PFSK-1 (cell line): ENCODE results near the gene GSTCD.

Experiments
- FOXP2 ChIP-seq: optimal IDR thresholded peaks from 2 replicates; pipeline ENCODE3; 2011; ENCODE audit warnings: borderline replicate concordance, control low read depth, inconsistent platforms; ENCODE audit not compliant: insufficient read depth; ENCODE audit errors: extremely low read length, extremely low read depth
- POLR2AphosphoS5 ChIP-seq: IDR thresholded peaks from 2 replicates; pipeline ENCODE4 v1.6.1; 2012; ENCODE audit warnings: low read depth, mild to moderate bottlenecking, control low read depth, low read length, moderate library complexity
- SIN3A ChIP-seq: IDR thresholded peaks from 2 replicates; pipeline ENCODE4 v1.6.1; 2012; ENCODE audit warnings: mild to moderate bottlenecking, low read length, moderate library complexity, borderline replicate concordance; ENCODE audit not compliant: insufficient read depth
- TAF1 ChIP-seq: IDR thresholded peaks from 2 replicates; pipeline ENCODE4 v1.6.1; 2012; ENCODE audit warnings: low read length, control low read depth, borderline replicate concordance; ENCODE audit not compliant: insufficient read depth
- TF ChIP-seq, protein P1 (sequence below), 2 experiments: IDR thresholded peaks; 2 replicates each; pipeline versions ENCODE4 v1.6.1 to v1.8.0; 2011 to 2012; ENCODE audit warnings: low read depth in 2 of 2, low read length in 2 of 2, control low read depth in 1 of 2, inconsistent platforms in 1 of 2, mild to moderate bottlenecking in 1 of 2, moderate library complexity in 1 of 2; ENCODE audit not compliant: insufficient read depth in 1 of 2

GSTCD gene

DNA sequence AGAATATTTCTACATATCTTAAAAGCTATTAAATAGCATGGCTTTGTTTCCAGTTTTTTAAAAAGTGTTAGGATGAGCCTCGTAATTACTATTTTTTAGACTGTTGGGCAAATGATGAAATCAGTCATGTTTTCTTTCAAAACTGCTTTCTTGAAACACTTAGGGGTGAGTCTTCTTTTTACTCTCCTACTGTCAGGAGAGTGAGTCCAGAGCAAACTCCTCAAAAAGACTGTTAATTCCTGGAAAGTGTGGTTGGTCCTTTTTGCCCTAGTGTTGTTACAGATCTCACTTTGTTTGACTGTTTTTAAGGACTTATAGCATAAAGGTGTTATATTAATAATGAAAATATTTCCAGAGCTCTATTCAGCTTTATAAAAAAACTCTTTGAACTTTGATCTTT lies 6.3 kb downstream of the GSTCD start:
- TF ChIP-seq FOXP2 (no peak), POLR2AphosphoS5 (no peak)

DNA sequence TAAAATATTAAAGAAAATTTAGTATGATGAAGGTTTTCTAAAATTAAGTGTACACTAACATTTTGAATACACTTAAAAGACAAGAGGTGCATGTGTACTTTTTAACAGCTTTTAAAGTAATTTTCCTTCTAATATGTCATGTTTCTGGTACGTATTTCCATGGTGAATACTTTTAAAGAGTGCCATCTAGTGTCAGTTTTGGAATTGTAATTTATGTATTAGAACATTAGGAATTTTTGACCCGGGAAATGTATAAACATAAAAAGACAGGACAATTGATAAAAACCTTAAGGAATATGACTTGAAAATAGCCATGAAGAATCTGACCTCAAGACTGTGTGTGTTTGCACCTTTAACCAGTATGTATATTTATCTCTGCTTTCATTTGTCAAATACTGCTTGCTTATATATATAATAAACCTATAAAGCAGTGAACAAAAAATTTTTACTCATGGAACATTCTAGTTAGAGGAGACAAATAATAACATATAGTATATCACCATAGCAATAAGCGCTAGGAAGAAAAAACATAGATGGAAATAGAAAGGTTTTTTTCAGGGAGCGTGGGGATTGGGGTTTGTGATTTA lies 7.2 kb downstream of the GSTCD start:
- TF ChIP-seq FOXP2, result no peak
- no peak for TF ChIP-seq TAF1
- TF ChIP-seq, protein P1, sequence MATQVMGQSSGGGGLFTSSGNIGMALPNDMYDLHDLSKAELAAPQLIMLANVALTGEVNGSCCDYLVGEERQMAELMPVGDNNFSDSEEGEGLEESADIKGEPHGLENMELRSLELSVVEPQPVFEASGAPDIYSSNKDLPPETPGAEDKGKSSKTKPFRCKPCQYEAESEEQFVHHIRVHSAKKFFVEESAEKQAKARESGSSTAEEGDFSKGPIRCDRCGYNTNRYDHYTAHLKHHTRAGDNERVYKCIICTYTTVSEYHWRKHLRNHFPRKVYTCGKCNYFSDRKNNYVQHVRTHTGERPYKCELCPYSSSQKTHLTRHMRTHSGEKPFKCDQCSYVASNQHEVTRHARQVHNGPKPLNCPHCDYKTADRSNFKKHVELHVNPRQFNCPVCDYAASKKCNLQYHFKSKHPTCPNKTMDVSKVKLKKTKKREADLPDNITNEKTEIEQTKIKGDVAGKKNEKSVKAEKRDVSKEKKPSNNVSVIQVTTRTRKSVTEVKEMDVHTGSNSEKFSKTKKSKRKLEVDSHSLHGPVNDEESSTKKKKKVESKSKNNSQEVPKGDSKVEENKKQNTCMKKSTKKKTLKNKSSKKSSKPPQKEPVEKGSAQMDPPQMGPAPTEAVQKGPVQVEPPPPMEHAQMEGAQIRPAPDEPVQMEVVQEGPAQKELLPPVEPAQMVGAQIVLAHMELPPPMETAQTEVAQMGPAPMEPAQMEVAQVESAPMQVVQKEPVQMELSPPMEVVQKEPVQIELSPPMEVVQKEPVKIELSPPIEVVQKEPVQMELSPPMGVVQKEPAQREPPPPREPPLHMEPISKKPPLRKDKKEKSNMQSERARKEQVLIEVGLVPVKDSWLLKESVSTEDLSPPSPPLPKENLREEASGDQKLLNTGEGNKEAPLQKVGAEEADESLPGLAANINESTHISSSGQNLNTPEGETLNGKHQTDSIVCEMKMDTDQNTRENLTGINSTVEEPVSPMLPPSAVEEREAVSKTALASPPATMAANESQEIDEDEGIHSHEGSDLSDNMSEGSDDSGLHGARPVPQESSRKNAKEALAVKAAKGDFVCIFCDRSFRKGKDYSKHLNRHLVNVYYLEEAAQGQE (IDR thresholded peaks at IDR 0.05; ENCODE audit: insufficient read depth in 1 of 2, low read depth in 2 of 2, low read length in 2 of 2), result no peak
- no peak for TF ChIP-seq SIN3A

DNA sequence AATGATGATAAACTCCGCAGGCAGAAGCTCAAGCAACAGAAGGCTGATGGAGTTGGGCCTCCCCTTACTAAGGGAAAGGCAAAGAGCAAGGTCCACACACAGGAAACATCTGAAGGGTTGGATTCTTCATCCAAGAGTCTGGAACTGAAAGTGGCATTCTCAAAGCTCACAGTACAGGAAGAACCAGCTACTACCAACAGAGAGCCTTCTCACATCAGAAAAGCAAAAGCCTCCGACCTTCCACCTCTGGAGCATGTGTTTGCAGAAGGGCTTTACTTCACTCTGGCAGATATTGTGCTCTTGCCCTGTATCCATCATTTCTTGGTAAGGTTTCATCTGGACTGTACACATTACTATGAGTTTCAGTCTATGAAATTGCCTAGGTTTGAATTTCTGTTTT lies 10.6 kb downstream of the GSTCD start:
- TF ChIP-seq FOXP2 (no peak), TAF1 (no peak), POLR2AphosphoS5 (no peak), SIN3A (no peak)
- TF ChIP-seq, protein P1 (IDR thresholded peaks at IDR 0.05; ENCODE audit: insufficient read depth in 1 of 2, low read depth in 2 of 2, low read length in 2 of 2), result no peak

DNA sequence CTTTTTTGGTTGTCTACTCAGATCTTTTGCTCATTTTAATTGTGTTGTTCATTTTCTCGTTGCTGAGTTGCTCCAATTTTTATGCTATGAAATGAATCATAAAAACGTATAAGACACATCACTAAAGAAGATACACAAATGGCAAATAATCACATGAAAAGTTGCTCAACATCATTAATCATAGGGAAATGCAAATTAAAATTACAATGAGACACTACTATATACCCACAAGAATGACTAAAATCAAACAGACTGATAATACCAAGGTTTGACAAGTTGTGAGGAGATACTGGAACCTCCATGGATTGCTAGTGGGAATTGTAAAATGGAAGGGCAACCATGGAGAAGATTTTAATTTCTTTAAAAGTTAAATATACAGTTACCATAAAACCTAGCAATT lies 17.0 kb downstream of the GSTCD start:
- TF ChIP-seq SIN3A (no peak), POLR2AphosphoS5 (no peak), FOXP2 (no peak), TAF1 (no peak)
- TF ChIP-seq, protein P1 (IDR thresholded peaks at IDR 0.05; ENCODE audit: insufficient read depth in 1 of 2, low read depth in 2 of 2, low read length in 2 of 2), result no peak

DNA sequence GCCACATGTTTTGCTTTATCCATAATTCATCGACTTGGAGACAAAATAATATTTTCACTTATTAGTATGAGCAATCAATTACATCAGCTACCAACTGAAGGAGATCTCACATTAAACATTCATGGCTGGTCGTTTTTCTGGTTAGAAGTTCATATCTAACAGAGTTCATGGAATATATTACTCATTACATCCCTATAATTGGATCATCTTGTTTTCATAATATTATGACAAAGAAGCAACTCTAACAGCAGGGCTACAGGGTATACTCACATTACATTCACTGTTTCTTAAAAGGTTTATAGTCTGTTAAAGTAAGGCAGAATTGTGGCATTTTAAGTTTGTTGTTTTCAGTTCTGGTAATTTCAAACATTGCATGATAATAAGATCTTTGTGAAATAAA lies 33.0 kb downstream of the GSTCD start:
- no peak for TF ChIP-seq SIN3A
- no peak for TF ChIP-seq FOXP2
- TF ChIP-seq TAF1, result no peak
- TF ChIP-seq POLR2AphosphoS5, result no peak
- TF ChIP-seq, protein P1 (IDR thresholded peaks at IDR 0.05; ENCODE audit: insufficient read depth in 1 of 2, low read depth in 2 of 2, low read length in 2 of 2), result no peak

DNA sequence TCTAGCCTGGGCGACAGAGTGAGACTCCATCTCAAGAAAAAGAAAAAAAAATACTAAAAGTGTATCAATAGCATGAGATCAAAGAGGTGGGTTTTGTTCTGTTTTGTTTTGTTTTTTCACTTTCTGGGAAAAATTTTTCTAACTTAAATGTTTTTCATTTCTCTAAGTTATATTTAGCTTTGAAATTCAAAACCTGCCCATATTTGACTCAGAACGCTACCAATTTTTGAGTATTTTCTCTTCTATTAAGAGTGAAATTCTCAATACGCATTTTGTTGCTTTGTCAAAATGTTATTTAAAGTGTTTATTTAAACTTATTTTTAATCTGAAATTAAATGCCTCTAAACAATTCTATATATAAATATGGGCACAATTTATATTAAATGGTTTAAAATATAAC lies 39.6 kb downstream of the GSTCD start:
- TF ChIP-seq, protein P1 (IDR thresholded peaks at IDR 0.05; ENCODE audit: insufficient read depth in 1 of 2, low read depth in 2 of 2, low read length in 2 of 2), result no peak
- no peak for TF ChIP-seq SIN3A
- no peak for TF ChIP-seq POLR2AphosphoS5
- TF ChIP-seq TAF1, result no peak
- no peak for TF ChIP-seq FOXP2
